Spleen (tissue), 7 donors: Measurements from ENCODE around the gene CLEC18B.
"Not testable (repeated sequence)": the region's sequence is repeated elsewhere in the genome, so short reads cannot be mapped to it uniquely, and the experiment has no call there.

Experiments
- POLR2A ChIP-seq, 3 donors: fragments of 450-650 bp; IDR thresholded peaks; one replicate each; pipeline ENCODE4 v1.5.1; 2017; ENCODE audit warnings: antibody characterized with exemption in 3 of 3, mild to moderate bottlenecking in 1 of 3
- POLR2AphosphoS5 ChIP-seq, 3 donors: sonication (generic); formaldehyde crosslinking; IDR thresholded peaks; one replicate each; pipeline ENCODE4 v1.5.1; 2017; ENCODE audit warnings: antibody characterized with exemption in 3 of 3
- TF ChIP-seq, protein P1 (sequence below), 11 experiments: fragments of 200-600 bp in 7 of 11; fragments of 450-650 bp in 4 of 11; sonication (generic) in 4 of 11; IDR thresholded peaks in 8 of 11; conservative IDR thresholded peaks in 3 of 11; 1 replicate in 7 of 11; 2 replicates in 4 of 11; pipeline versions ENCODE4 v1.4.0 to v1.8.0; 2016 to 2021; ENCODE audit warnings: antibody characterized with exemption in 11 of 11, inconsistent platforms in 4 of 11, mild to moderate bottlenecking in 1 of 11
- donor health status: DM: no; HTN: no; CAD: no; lungs with moderate emphysema.
- donor health status: DM: no; HTN: no; CAD: no.
- donor health status: DM: no; HTN: no; CAD: no.

DNA sequence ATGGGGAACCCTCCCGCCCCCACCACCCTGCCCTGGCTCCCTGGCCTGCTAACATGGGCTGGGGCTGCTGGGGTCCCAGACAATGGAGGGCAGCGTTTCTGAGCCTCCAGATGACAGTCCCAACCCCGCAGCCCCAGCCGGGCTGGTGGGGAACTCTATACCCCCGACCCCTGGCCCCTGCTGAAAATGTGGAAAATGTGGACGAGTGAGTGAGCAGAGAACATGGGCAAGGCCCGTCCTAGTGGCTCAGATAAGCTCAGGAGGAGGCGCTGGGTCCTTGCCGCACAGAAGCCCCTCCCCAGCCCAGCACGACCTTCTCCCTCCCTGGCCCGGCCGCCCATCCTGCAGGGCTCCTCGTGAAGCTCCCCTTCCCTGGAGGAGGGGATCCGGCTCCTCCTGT is 1.5 kb downstream of the CLEC18B start:
- TF ChIP-seq, protein P1, sequence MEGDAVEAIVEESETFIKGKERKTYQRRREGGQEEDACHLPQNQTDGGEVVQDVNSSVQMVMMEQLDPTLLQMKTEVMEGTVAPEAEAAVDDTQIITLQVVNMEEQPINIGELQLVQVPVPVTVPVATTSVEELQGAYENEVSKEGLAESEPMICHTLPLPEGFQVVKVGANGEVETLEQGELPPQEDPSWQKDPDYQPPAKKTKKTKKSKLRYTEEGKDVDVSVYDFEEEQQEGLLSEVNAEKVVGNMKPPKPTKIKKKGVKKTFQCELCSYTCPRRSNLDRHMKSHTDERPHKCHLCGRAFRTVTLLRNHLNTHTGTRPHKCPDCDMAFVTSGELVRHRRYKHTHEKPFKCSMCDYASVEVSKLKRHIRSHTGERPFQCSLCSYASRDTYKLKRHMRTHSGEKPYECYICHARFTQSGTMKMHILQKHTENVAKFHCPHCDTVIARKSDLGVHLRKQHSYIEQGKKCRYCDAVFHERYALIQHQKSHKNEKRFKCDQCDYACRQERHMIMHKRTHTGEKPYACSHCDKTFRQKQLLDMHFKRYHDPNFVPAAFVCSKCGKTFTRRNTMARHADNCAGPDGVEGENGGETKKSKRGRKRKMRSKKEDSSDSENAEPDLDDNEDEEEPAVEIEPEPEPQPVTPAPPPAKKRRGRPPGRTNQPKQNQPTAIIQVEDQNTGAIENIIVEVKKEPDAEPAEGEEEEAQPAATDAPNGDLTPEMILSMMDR (IDR thresholded peaks at IDR 0.05 in 8 of 11, conservative IDR thresholded peaks at IDR 0.05 in 3 of 11): not testable (repeated sequence)
- not testable (repeated sequence) for TF ChIP-seq POLR2A, POLR2AphosphoS5 (IDR thresholded peaks at IDR 0.05)
